ENCODE results near the gene OR2T2.
"Not testable (repeated sequence)": the region's sequence is repeated elsewhere in the genome, so short reads cannot be mapped to it uniquely, and the experiment has no call there.

DNA sequence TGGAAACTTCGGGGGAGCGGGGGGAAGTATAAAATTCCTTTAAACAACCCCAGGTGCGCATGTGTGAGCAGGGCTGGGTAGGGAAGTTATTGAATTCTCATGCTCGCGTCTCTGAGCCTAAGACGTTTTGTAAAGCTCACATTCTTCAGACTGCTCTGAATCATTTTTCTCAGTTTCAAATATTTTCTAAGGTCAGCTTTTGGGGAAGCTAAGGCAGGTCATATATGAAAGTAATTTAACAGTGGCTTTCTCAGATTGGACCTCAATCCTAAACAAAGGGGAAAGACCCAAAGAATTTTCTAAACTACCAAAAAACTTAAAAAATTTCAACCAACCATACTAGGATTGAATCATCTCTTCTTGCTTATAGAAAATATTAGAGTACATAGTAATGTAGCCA, 10.5 kb upstream of the OR2T2 start:
- not testable (repeated sequence) for TF ChIP-seq CTCF (conservative IDR thresholded peaks at IDR 0.05 in 1 of 2, IDR thresholded peaks at IDR 0.05 in 1 of 2; ENCODE audit: low read depth in 1 of 2, low read length in 2 of 2); EZH2 (IDR thresholded peaks at IDR 0.05; ENCODE audit: low read length, missing control alignments)

All from fibroblast of lung (primary cell).